ENCODE measurements around the gene ARHGAP26.

DNA sequence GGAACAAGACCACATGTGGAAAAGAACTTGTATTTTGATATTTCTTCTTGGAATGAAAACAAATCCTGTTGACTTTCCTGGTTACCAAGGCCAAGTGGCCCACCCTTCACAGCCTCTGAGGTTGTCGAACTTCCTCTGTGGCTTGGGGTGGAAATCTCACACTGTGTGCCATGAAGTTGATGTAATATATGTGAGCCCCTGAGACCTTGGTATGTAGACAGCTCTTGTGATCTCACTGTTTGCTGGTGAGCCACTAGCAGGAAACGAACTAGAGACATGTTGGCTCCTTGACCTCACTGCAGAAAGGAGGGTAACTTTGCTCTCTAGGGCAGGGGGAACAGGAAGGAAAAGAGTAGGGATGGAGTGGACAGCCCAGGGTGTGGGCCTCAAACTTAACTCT, 159.4 kb downstream of the ARHGAP26 start:
- no peak for TF ChIP-seq POLR2A (IDR thresholded peaks at IDR 0.05)
- TF ChIP-seq, protein P1, sequence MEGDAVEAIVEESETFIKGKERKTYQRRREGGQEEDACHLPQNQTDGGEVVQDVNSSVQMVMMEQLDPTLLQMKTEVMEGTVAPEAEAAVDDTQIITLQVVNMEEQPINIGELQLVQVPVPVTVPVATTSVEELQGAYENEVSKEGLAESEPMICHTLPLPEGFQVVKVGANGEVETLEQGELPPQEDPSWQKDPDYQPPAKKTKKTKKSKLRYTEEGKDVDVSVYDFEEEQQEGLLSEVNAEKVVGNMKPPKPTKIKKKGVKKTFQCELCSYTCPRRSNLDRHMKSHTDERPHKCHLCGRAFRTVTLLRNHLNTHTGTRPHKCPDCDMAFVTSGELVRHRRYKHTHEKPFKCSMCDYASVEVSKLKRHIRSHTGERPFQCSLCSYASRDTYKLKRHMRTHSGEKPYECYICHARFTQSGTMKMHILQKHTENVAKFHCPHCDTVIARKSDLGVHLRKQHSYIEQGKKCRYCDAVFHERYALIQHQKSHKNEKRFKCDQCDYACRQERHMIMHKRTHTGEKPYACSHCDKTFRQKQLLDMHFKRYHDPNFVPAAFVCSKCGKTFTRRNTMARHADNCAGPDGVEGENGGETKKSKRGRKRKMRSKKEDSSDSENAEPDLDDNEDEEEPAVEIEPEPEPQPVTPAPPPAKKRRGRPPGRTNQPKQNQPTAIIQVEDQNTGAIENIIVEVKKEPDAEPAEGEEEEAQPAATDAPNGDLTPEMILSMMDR (IDR thresholded peaks at IDR 0.05): no peak

Data from lower leg skin (tissue), 3 donors.